GM12878 (cell line): ENCODE data around the gene VIL1. TPM values are rescaled to one million over a fixed set of nuclear protein-coding genes. Genes with fewer than 3 reads are reported as not detected.

ENCODE experiments used
- ATAC-seq: fragments of 200-7000 bp; cut with Tn5 transposase; 3 replicates; pipeline ENCODE4 v1.9.1; 2020; ENCODE audit warnings: mild to moderate bottlenecking, moderate library complexity
- BruUV-seq: library from RNA; stranded (reverse); fragments of 400-500 nt; replicated peaks from 2 replicates; lab custom pipeline; 2021; lab: Mats Ljungman, UMichigan
- CTCF ChIA-PET: fragments of 300-600 bp; sonication (Branson Sonifier 250); formaldehyde crosslinking; extraction: SDS; loops from one replicate; lab custom pipeline; 2021; ENCODE audit warnings: inconsistent platforms; lab: Yijun Ruan, JAX
- POLR2A ChIA-PET: fragments of 350-600 bp; formaldehyde crosslinking; extraction: SDS; loops from one replicate; lab custom pipeline; 2021; ENCODE audit warnings: inconsistent platforms; lab: Charles Lee
- RAD21 ChIA-PET: fragments of 300-600 bp; sonication (Branson Sonifier 250); formaldehyde crosslinking; loops from one replicate; lab custom pipeline; 2023; ENCODE audit warnings: antibody characterized with exemption; ENCODE audit not compliant: unreplicated experiment; lab: Charles Lee
- SMC1A ChIA-PET: fragments of 300-600 bp; sonication (Branson Sonifier 250); formaldehyde crosslinking; loops from one replicate; lab custom pipeline; 2023; ENCODE audit not compliant: unreplicated experiment, uncharacterized antibody; lab: Charles Lee
- DNase-seq: peaks from one replicate; pipeline ENCODE4 v3.0.0-alpha.2; 2011; ENCODE audit warnings: low read depth, low spot score
- FAIRE-seq: peaks from 3 replicates; lab custom pipeline; 2011; peaks lifted over from hg19 to GRCh38; lab: Jason Lieb, UNC
- H2AFZ ChIP-seq: 2 replicates; pipeline ENCODE4 v1.6.0; 2011; ENCODE audit warnings: low read depth, low read length, control low read depth; ENCODE audit not compliant: control insufficient read depth
- H3K27ac ChIP-seq: 2 replicates; pipeline ENCODE4 v1.5.1; 2011; ENCODE audit warnings: control low read depth; ENCODE audit not compliant: control insufficient read depth, insufficient read depth
- H3K27me3 ChIP-seq, 2 experiments: replicated peaks in 1 of 2; 2 replicates each; pipeline versions ENCODE4 v1.6.0 to v1.6.1; 2011; ENCODE audit warnings: low read length in 1 of 2; ENCODE audit not compliant: control insufficient read depth in 2 of 2, insufficient read depth in 2 of 2
- H3K36me3 ChIP-seq, 2 experiments: 2 replicates each; pipeline ENCODE4 v1.5.1; 2011; ENCODE audit warnings: low read length in 1 of 2; ENCODE audit not compliant: control insufficient read depth in 2 of 2, insufficient read depth in 2 of 2
- H3K4me1 ChIP-seq: 2 replicates; pipeline ENCODE4 v1.6.1; 2011; ENCODE audit warnings: mild to moderate bottlenecking, low read length, moderate library complexity, mixed read lengths; ENCODE audit not compliant: control insufficient read depth, insufficient read depth
- H3K4me2 ChIP-seq: 2 replicates; pipeline ENCODE4 v1.6.0; 2011; ENCODE audit warnings: control low read depth; ENCODE audit not compliant: control insufficient read depth, insufficient read depth
- H3K4me3 ChIP-seq: fragments of 200-600 bp; sonication (generic); 2 replicates; pipeline ENCODE4 v1.5.1; 2016
- H3K79me2 ChIP-seq: 2 replicates; pipeline ENCODE4 v1.6.0; 2011; ENCODE audit warnings: low read length; ENCODE audit not compliant: control insufficient read depth, insufficient read depth
- H3K9ac ChIP-seq: 2 replicates; pipeline ENCODE4 v1.8.0; 2011; ENCODE audit warnings: low read length, control low read depth, mixed read lengths; ENCODE audit not compliant: control insufficient read depth, insufficient read depth
- H3K9me3 ChIP-seq: replicated peaks from 3 replicates; pipeline ENCODE4 v1.5.1; 2011; ENCODE audit warnings: mild to moderate bottlenecking, low read length; ENCODE audit not compliant: control insufficient read depth, insufficient read depth
- H4K20me1 ChIP-seq: 2 replicates; pipeline ENCODE4 v1.6.0; 2011; ENCODE audit not compliant: control insufficient read depth, insufficient read depth
- BCL3 ChIP-seq: IDR thresholded peaks from 2 replicates; pipeline ENCODE4 v1.6.1; 2011; ENCODE audit warnings: borderline replicate concordance, low read depth, mild to moderate bottlenecking, moderate library complexity, low read length; ENCODE audit not compliant: insufficient read depth, poor library complexity, severe bottlenecking
- E4F1 ChIP-seq: fragments of 450-650 bp; IDR thresholded peaks from 2 replicates; pipeline ENCODE4 v1.6.1; 2018; ENCODE audit warnings: borderline replicate concordance, mild to moderate bottlenecking; ENCODE audit not compliant: partially characterized antibody
- FOXK2 ChIP-seq: fragments of 450-650 bp; IDR thresholded peaks from 2 replicates; pipeline ENCODE4 v1.6.1; 2017; ENCODE audit warnings: mild to moderate bottlenecking, moderate library complexity
- GATAD2B ChIP-seq: fragments of 450-650 bp; conservative IDR thresholded peaks from 2 replicates; pipeline ENCODE4 v1.6.1; 2017; ENCODE audit warnings: low read depth, mild to moderate bottlenecking, moderate library complexity
- HCFC1 ChIP-seq: fragments of 150-350 bp; IDR thresholded peaks from 2 replicates; pipeline ENCODE4 v1.6.1; 2014; ENCODE audit warnings: low read length
- HDAC2 ChIP-seq: fragments of 200-600 bp; sonication (generic); IDR thresholded peaks from 2 replicates; pipeline ENCODE4 v1.6.1; 2017
- MXI1 ChIP-seq: fragments of 150-350 bp; IDR thresholded peaks from 2 replicates; pipeline ENCODE4 v1.6.1; 2011; ENCODE audit warnings: low read depth, mild to moderate bottlenecking, inconsistent platforms, low read length, improper control_type of control experiment
- MYB ChIP-seq: fragments of 150-350 bp; IDR thresholded peaks from 2 replicates; pipeline ENCODE4 v1.6.1; 2014; ENCODE audit warnings: mild to moderate bottlenecking, low read depth, low read length, borderline replicate concordance
- PAX8 ChIP-seq: fragments of 450-650 bp; IDR thresholded peaks from 2 replicates; pipeline ENCODE4 v1.6.1; 2017; ENCODE audit warnings: mild to moderate bottlenecking, moderate library complexity
- RAD21 ChIP-seq: IDR thresholded peaks from 2 replicates; pipeline ENCODE4 v1.6.1; 2011; ENCODE audit warnings: mild to moderate bottlenecking, low read depth, low read length, moderate library complexity; ENCODE audit not compliant: insufficient read depth
- RB1 ChIP-seq: fragments of 450-650 bp; formaldehyde crosslinking; IDR thresholded peaks from 2 replicates; pipeline ENCODE4 v1.6.1; 2017; ENCODE audit warnings: mild to moderate bottlenecking, borderline replicate concordance
- RCOR1 ChIP-seq: conservative IDR thresholded peaks from 2 replicates; pipeline ENCODE4 v1.6.1; 2012; ENCODE audit warnings: low read depth, low read length, improper control_type of control experiment
- RELA ChIP-seq: fragments of 450-650 bp; IDR thresholded peaks from 2 replicates; pipeline ENCODE4 v1.8.0; 2014; ENCODE audit warnings: borderline replicate concordance; ENCODE audit not compliant: partially characterized antibody
- ZBED1 ChIP-seq: IDR thresholded peaks from 2 replicates; pipeline ENCODE4 v1.6.1; 2016; ENCODE audit warnings: borderline replicate concordance
- WGBS: methylation state at CpG from one replicate; pipeline ENCODE4 v1.1.6; 2016; ENCODE audit warnings: low lambda C conversion rate; ENCODE audit not compliant: insufficient replicate concordance, insufficient coverage; ENCODE audit errors: missing lambda C conversion rate; 5-methylcytosine and 5-hydroxymethylcytosine counted together
- in situ Hi-C: fragments of 300-500 bp; cut with MboI; formaldehyde crosslinking; loops from 9 replicates; pipeline ENCODE4 v1.14.3; 2018; ENCODE audit warnings: mixed read lengths
- intact Hi-C: fragments of 100-400 bp; cut with micrococcal nuclease; formaldehyde crosslinking; loops from one replicate; pipeline ENCODE4 v1.14.2; 2022; ENCODE audit not compliant: unreplicated experiment
- polyA plus RNA-seq, 11 experiments: library from polyadenylated mRNA; depleted of rRNA in 4 of 11; unstranded in 6 of 11; stranded (reverse) in 5 of 11; fragments of >200 nt; fragmentation: Nextera tagmentation in 4 of 11; fragmentation: Illumina TruSeq in 1 of 11; extraction: Ambion mirVana in 4 of 11; extraction: Trizol in 1 of 11; gene quantifications; 1 replicate in 1 of 11; 2 replicates in 10 of 11; pipeline versions ENCODE4 v1.2.1 to v1.2.3, GENCODE V29; 2011 to 2016; ENCODE audit warnings: inconsistent platforms in 2 of 11, missing spikeins in 2 of 11, low read depth in 1 of 11
- total RNA-seq, 4 experiments: library from RNA; depleted of rRNA in 3 of 4; stranded (reverse); fragments of >200 nt in 3 of 4; fragmentation: Illumina TruSeq in 1 of 4; extraction: Trizol in 1 of 4; gene quantifications; 2 replicates each; pipeline versions ENCODE4 v1.2.1 to v1.2.3, GENCODE V29; 2013 to 2021
- TF ChIP-seq, protein P1 (sequence below): IDR thresholded peaks from 2 replicates; pipeline ENCODE4 v1.6.1; 2012; ENCODE audit warnings: low read length, inconsistent platforms
- TF ChIP-seq, protein P2 (sequence below): IDR thresholded peaks from 2 replicates; pipeline ENCODE4 v1.6.1; 2012; ENCODE audit warnings: low read depth, low read length, improper control_type of control experiment

The VIL1 gene
- total and polyA plus RNA-seq, 10 of the 15 experiments (the other 5 are each of a cell fraction or from before 2014, with no cell fraction given): 0.03 to 1.9 (median 0.33) TPM

DNA sequence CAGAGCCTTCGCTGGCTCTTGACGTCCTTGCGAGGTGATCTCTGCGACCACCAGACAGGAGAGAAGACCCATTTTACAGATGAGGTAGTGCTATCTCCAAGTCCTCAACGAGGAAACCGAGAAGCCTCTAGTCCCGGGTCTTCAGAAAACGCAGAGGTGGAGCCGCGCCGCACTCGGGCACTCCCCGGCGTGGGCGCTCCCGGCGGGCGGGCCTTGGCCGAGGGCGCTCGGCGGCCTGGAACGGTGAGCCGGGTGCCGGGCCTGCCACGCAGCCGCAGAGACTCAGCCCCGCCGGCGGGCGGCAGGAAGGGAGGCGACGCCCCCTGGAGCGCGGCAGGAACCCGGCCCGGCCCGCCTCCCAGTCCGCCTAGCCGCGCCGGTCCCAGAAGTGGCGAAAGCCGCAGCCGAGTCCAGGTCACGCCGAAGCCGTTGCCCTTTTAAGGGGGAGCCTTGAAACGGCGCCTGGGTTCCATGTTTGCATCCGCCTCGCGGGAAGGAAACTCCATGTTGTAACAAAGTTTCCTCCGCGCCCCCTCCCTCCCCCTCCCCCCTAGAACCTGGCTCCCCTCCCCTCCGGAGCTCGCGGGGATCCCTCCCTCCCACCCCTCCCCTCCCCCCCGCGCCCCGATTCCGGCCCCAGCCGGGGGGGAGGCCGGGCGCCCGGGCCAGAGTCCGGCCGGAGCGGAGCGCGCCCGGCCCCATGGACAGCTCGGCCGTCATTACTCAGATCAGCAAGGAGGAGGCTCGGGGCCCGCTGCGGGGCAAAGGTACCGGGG lies 19.3 kb upstream of the VIL1 start, which contains the start of gene CTDSP1:
Gene CTDSP1, plus strand, starts transcription at position 478 of the 776 bp plus-strand sequence. Its CDS starts 223 bp downstream, at position 701.
- H3K27ac ChIP-seq: peak within 1 kb of the TSS; percentile 96
- CTCF ChIA-PET: interaction anchor here (0.7 kb wide), 2 partner anchors 43 to 106 kb away, joined by 3 read pairs; partner anchors contain the start of gene CATIP
- TF ChIP-seq RB1 (peak; percentile 75), FOXK2 (peak; percentile 26; the same call in 1 of the 2 replicates), BCL3 (peak; percentile 37), GATAD2B (peak; percentile 81), RCOR1 (peak; percentile 96; the same call in 1 of the 2 replicates), ZBED1 (no peak; the same call in 1 of the 2 replicates), RAD21 (no peak), RELA (peak; percentile 43), HCFC1 (peak; percentile 52), PAX8 (no peak), MXI1 (no peak; the same call in none of the 2 replicates), MYB (0 out of 2 replicates have a peak, but pooled peaks have one; percentile 60), E4F1 (peak; percentile 55), HDAC2 (no peak)
- TF ChIP-seq, protein P1, sequence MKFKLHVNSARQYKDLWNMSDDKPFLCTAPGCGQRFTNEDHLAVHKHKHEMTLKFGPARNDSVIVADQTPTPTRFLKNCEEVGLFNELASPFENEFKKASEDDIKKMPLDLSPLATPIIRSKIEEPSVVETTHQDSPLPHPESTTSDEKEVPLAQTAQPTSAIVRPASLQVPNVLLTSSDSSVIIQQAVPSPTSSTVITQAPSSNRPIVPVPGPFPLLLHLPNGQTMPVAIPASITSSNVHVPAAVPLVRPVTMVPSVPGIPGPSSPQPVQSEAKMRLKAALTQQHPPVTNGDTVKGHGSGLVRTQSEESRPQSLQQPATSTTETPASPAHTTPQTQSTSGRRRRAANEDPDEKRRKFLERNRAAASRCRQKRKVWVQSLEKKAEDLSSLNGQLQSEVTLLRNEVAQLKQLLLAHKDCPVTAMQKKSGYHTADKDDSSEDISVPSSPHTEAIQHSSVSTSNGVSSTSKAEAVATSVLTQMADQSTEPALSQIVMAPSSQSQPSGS: no peak
- TF ChIP-seq, protein P2, sequence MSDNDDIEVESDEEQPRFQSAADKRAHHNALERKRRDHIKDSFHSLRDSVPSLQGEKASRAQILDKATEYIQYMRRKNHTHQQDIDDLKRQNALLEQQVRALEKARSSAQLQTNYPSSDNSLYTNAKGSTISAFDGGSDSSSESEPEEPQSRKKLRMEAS: peak; percentile 85

More for the DNA sequence above, 19.3 kb upstream of the VIL1 start, which contains the start of gene CTDSP1:
- DNase-seq (peak; percentile 73), FAIRE-seq (peak; percentile 98), ATAC-seq (peak; percentile 68)
- WGBS: under 1% methylated on average over 47 of the region's 78 CpGs
- in situ Hi-C loops (loop anchor here (10.0 to 25.0 kb wide), 2 partner anchors 112 to 445 kb away; partner anchors contain the start of gene TMBIM1), intact Hi-C loops (loop anchor here (2.0 to 5.0 kb wide), 4 partner anchors 42 to 258 kb away; partner anchors contain the start of genes ARPC2, BCS1L, CATIP and CNOT9)
- H2AFZ ChIP-seq: peak within 1 kb of the TSS; percentile 69
- peaks cover 7 to 10% of the 10 kb centered on the region in 2 experiments; a peak in 3 of 4 replicates for H3K36me3 ChIP-seq
- RAD21 ChIA-PET: interaction anchor here (0.7 to 1.4 kb wide), 8 partner anchors 43 to 287 kb away, joined by 3 to 6 read pairs (median 3); partner anchors contain the start of genes BCS1L, CATIP, PNKD and ZNF142
- SMC1A ChIA-PET: interaction anchor here (0.8 kb wide), 1 partner anchor 68 kb away, joined by 3 read pairs; no protein-coding TSS in a partner anchor
- BruUV-seq: no TSS peak
- H3K27me3 ChIP-seq: no peaks in the 10 kb centered on the region
- H3K9me3 ChIP-seq: no peaks in the 10 kb centered on the region
- H3K79me2 ChIP-seq: peaks cover 49% of the 10 kb centered on the region
- peak within 1 kb of the TSS; percentile 90 for H3K4me3 ChIP-seq
- POLR2A ChIA-PET: interaction anchor here (0.5 kb wide), 1 partner anchor 106 kb away, joined by 3 read pairs; no protein-coding TSS in a partner anchor
- peaks cover 4% of the 10 kb centered on the region; the same call in 1 of the 2 replicates for H4K20me1 ChIP-seq
- peak within 1 kb of the TSS; percentile 95 for H3K9ac ChIP-seq
- H3K4me1 ChIP-seq: peaks cover 31% of the 10 kb centered on the region
- H3K4me2 ChIP-seq: peak within 1 kb of the TSS; percentile 73
